ENCODE data around the gene FILIP1L.

GRCh38 chr3:100127792-100128191 lies 13.5 kb upstream of the FILIP1L start:
- TF ChIP-seq CTCF (optimal IDR thresholded peaks at IDR 0.05 in 1 of 3, IDR thresholded peaks at IDR 0.05 in 1 of 3, conservative IDR thresholded peaks at IDR 0.05 in 1 of 3; ENCODE audit: extremely low read depth in 1 of 3, insufficient read depth in 2 of 3, low read length in 3 of 3) (no peak), EZH2 (IDR thresholded peaks at IDR 0.05; ENCODE audit: low read length) (no peak)

Measured in keratinocyte (primary cell).